ENCODE measurements around the gene HS3ST5.

GRCh38 chr6:114362957-114363356 lies 20.1 kb upstream of the HS3ST5 start:
- no peak for TF ChIP-seq CTCF (IDR thresholded peaks at IDR 0.05; ENCODE audit: insufficient read depth, low read length, poor library complexity, severe bottlenecking)
- TF ChIP-seq EZH2phosphoT487 (conservative IDR thresholded peaks at IDR 0.05; ENCODE audit: low read length): no peak

Data from SU-DHL-6 (cell line).